ENCODE results near the gene TAS2R46.
"Not testable (repeated sequence)": the region's sequence is repeated elsewhere in the genome, so short reads cannot be mapped to it uniquely, and the experiment has no call there.

TAS2R46 gene, protein sequence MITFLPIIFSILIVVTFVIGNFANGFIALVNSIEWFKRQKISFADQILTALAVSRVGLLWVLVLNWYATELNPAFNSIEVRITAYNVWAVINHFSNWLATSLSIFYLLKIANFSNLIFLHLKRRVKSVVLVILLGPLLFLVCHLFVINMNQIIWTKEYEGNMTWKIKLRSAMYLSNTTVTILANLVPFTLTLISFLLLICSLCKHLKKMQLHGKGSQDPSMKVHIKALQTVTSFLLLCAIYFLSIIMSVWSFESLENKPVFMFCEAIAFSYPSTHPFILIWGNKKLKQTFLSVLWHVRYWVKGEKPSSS

DNA sequence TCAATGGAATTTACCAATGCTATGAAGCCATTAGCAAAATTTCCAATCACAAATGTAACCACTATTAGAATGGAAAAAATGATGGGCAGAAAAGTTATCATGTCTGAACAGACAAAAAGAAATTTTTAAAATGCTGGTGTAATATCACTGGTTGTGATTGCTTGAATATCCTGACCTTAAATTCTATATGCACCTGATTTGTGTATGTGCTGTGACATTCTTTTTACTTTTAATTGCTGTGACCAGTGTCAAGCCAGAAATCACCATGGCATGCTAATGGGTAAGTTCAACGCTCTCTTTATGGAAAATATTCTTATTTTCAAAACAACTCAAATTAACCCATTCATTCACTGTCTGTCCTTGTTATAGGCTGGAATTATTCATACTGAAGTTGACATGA is at the start of gene TAS2R46:
Gene TAS2R46 (minus strand): TSS at position 101 of the 400 bp plus-strand sequence. CDS start 0 bp downstream, at position 101.
- H3K4me3 Mint-ChIP-seq; H3K27ac Mint-ChIP-seq; H3K9me3 Mint-ChIP-seq (ENCODE audit: low read depth); H3K27me3 Mint-ChIP-seq: not testable (repeated sequence)
- Mint-ChIP-seq H3K4me1 (ENCODE audit: low read depth) (peaks cover 28% of the 10 kb centered on the region), H3K36me3 (peaks cover 19% of the 10 kb centered on the region)

DNA sequence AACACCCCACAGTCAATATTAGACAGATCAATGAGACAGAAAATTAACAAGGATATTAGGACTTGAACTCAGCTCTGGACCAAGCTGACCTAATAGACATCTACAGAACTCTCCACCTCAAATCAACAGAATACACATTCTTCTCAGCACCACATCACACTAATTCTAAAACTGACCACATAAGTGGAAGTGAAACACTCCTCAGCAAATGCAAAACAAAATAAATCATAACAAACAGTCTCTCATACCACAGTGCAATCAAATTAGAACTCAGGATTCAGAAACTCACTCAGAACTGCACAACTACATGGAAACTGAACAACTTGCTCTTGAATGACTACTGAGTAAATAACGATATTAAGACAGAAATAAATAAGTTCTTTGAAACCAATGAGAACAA is 49.1 kb upstream of the TAS2R46 start:
- H3K27ac Mint-ChIP-seq, H3K27me3 Mint-ChIP-seq, H3K4me3 Mint-ChIP-seq: not testable (repeated sequence)
- H3K4me1 Mint-ChIP-seq (ENCODE audit: low read depth) = peaks cover 64% of the 10 kb centered on the region
- H3K36me3 Mint-ChIP-seq = peaks cover 72% of the 10 kb centered on the region
- peaks cover 26% of the 10 kb centered on the region for H3K9me3 Mint-ChIP-seq (ENCODE audit: low read depth)

DNA sequence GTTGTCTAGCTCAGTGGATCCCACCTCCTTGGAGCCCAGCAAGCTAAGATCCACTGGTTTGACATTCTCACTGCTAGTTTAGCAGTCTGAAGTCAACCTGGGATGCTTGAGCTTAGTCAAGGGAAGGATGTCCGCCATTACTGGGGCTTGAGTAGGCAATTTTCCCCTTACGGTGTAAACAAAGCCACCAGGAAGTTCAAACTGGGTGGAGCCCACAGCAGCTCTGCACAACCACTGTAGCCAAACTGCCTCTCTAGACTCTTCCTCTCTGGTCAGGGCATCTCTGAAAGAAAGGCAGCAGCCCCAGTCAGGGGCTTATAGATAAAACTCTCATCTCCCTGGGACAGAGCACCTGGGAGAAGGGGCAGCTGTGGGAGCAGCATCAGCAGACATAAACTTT is 46.8 kb upstream of the TAS2R46 start:
- Mint-ChIP-seq H3K27ac (no peak overlapping the region), H3K36me3 (peaks cover 62% of the 10 kb centered on the region), H3K27me3 (no peaks in the 10 kb centered on the region), H3K4me3 (no peak overlapping the region), H3K4me1 (ENCODE audit: low read depth) (peaks cover 52% of the 10 kb centered on the region), H3K9me3 (ENCODE audit: low read depth) (peaks cover 27% of the 10 kb centered on the region)

DNA sequence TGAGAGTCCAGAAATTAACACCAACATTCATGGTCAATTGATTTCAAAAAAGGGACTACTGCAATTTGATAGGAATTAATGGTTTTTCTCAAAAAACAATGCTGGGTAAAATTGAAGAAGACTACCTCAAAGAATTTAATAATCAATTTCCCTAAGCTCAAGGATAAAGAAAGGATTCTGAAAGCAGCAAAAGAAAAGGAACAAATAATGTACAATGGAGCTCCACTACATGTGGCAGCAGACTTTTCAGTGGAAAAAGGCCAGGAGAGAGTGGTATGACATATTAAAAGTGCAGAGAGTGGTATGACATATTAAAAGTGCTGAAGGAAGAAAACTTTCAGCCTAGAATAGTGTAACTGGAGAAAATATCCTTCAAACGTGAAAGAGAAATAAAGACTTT is 45.6 kb upstream of the TAS2R46 start:
- Mint-ChIP-seq H3K4me3 (no peak overlapping the region), H3K27ac (no peak overlapping the region), H3K4me1 (ENCODE audit: low read depth) (peaks cover 44% of the 10 kb centered on the region), H3K27me3 (no peaks in the 10 kb centered on the region), H3K9me3 (ENCODE audit: low read depth) (peaks cover 28% of the 10 kb centered on the region), H3K36me3 (peaks cover 57% of the 10 kb centered on the region)

DNA sequence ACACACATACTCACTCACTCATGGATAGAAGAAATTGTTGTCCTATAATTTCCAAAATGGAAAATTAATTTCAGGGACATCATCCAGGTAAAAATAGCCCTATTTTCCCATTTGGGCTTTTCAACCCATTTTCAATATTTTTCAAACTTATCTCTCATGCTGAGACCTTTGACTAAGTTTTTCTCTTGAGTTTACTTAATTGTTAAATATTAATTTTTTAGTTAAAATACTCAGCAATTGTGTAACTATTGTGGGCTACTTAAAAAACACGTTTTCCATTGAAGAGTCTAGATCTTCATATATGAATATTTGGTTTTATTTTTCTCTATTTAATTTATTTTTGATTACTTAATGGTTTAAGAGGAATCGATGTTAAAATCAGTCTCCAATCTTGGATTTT is 44.2 kb upstream of the TAS2R46 start:
- peaks cover 45% of the 10 kb centered on the region for H3K36me3 Mint-ChIP-seq
- no peak overlapping the region for H3K4me3 Mint-ChIP-seq

DNA sequence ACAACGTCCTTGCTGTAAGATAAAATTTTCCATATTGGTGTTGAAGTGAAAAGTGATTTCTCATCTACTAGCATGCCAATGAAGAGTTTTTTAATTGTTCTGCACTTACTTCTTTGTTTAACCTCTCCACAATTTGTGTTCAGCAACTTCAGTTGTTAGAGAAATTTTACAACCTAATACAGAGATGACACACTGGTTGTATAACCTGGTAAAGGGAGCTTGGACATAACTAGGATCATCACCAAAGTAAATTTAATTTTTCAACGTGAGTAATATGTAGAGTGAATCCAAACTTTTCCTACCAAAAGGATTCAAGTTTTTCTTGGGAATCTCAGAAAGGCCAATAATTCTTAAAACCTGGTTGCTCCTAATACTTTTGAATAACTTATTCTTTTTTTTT is 43.5 kb upstream of the TAS2R46 start:
- Mint-ChIP-seq H3K9me3 (ENCODE audit: low read depth) (peaks cover 19% of the 10 kb centered on the region), H3K36me3 (peaks cover 44% of the 10 kb centered on the region), H3K4me1 (ENCODE audit: low read depth) (peaks cover 34% of the 10 kb centered on the region), H3K27me3 (no peaks in the 10 kb centered on the region), H3K4me3 (no peak overlapping the region), H3K27ac (no peak overlapping the region)

More for the DNA sequence above, 44.2 kb upstream of the TAS2R46 start:
- H3K9me3 Mint-ChIP-seq (ENCODE audit: low read depth) = peaks cover 23% of the 10 kb centered on the region
- peaks cover 40% of the 10 kb centered on the region for H3K4me1 Mint-ChIP-seq (ENCODE audit: low read depth)
- H3K27me3 Mint-ChIP-seq = no peaks in the 10 kb centered on the region
- H3K27ac Mint-ChIP-seq = peak overlapping the region; percentile 28

DNA sequence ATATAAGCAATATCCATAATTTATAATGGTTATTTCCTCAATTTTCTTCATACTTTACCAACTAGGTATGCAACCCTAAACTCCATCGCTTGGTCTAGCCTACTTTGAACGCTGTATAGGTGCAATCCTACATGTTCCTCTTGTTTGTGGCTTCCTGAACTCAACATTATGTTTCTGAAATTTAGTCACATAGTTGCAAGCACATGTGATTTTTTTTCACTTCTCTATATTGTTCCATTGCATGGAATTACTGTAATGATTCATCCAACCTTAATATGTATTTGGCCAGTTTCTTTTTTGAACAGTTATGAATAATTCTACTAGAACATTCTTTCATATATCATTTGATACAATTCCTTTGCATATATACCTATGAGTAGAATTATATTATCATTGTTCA is 32.8 kb upstream of the TAS2R46 start:
- H3K27me3 Mint-ChIP-seq; H3K4me3 Mint-ChIP-seq; H3K27ac Mint-ChIP-seq; H3K9me3 Mint-ChIP-seq (ENCODE audit: low read depth): not testable (repeated sequence)
- Mint-ChIP-seq H3K36me3 (peaks cover 31% of the 10 kb centered on the region), H3K4me1 (ENCODE audit: low read depth) (peaks cover 16% of the 10 kb centered on the region)

DNA sequence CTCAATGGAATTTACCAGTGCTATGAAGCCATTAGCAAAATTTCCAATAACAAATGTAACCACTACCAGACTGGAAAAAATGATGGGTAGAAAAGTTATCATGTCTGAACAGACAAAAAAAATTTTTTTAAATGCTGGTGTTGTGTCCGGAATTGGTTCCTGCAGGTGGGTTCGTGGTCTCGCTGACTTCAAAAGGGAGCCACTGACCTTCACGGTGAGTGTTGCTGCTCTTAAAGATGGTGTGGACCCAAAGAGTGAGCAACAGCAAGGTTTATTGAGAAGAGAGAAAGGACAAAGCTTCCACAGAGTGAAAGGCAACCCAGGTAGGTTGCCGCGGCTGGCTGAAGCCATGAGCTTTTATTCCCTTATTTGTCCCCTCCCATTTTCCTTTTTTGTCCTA is 30.0 kb upstream of the TAS2R46 start, which contains the start of gene TAS2R43:
Gene TAS2R43 (minus strand): TSS at position 186 of the 400 bp plus-strand sequence. CDS start 84 bp downstream, at position 102.
- no peaks in the 10 kb centered on the region for H3K27me3 Mint-ChIP-seq
- H3K4me1 Mint-ChIP-seq (ENCODE audit: low read depth) = peaks cover 14% of the 10 kb centered on the region
- H3K27ac Mint-ChIP-seq = peak within 1 kb of the TSS; percentile 34
- H3K9me3 Mint-ChIP-seq (ENCODE audit: low read depth) = no peaks in the 10 kb centered on the region
- no peak within 1 kb of the TSS for H3K4me3 Mint-ChIP-seq
- H3K36me3 Mint-ChIP-seq = peaks cover 32% of the 10 kb centered on the region

DNA sequence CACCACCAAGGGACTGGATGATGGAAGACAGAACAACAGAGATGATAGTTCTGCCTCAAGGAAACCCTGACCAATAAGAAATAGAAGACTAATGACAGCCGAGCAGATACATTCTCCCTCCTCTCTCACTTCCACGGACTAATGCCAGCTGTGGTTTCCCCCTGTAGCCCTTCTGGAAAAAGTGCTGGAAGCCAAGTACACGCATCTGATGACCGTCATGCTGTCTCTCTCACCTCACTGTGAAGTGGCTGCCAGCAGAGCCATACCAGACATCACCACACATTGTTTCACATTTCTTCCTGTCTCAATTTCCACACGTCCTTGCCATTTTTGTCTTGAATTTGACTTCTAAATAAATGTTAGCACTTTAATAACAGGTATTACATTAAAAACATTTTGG is 27.2 kb upstream of the TAS2R46 start:
- peaks cover 26% of the 10 kb centered on the region for H3K4me1 Mint-ChIP-seq (ENCODE audit: low read depth)
- H3K4me3 Mint-ChIP-seq = no peak overlapping the region
- H3K27me3 Mint-ChIP-seq = no peaks in the 10 kb centered on the region
- peaks cover 34% of the 10 kb centered on the region for H3K36me3 Mint-ChIP-seq
- no peak overlapping the region for H3K27ac Mint-ChIP-seq
- H3K9me3 Mint-ChIP-seq (ENCODE audit: low read depth) = peaks cover 2% of the 10 kb centered on the region

DNA sequence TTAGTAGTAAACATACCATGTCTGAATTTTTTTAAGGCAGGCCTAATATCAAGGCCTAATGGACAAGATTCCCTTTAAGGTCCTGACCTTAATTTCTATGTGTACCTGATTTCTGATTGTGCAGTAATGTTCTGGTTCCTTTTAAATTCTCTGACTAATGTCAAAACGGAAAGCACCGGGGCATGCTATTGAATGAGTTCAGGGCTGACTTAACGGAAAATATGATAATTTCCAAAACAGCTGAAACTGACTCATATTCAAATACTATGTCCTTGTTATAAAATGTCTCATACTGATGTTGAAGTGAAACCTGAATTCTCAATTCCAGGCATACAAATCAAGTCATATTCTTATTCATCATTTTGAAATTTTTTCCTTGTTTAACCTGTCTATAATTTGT is 23.3 kb upstream of the TAS2R46 start:
- Mint-ChIP-seq H3K27me3 (no peaks in the 10 kb centered on the region), H3K27ac (peak overlapping the region; percentile 89), H3K36me3 (peaks cover 34% of the 10 kb centered on the region), H3K4me3 (peak overlapping the region; percentile 35), H3K4me1 (ENCODE audit: low read depth) (peaks cover 16% of the 10 kb centered on the region), H3K9me3 (ENCODE audit: low read depth) (peaks cover 11% of the 10 kb centered on the region)

DNA sequence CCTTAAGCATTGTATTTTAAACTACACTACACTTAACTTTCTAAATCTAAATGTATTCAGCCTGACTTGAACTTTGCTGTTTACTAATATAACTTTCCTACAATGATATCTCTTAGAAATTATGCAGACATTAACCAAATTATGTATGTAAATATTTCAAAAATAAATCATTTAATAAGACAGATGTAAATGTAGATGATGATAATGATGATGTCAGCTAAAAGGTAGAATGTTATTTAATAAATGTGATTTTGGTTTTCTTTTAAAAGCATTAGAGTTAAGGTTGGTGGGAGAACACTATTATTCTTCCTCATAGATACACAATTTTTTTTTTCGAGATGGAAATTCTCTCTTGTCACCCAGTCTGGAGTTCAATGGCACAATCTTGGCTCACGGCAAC is 19.9 kb upstream of the TAS2R46 start:
- no peaks in the 10 kb centered on the region for H3K27me3 Mint-ChIP-seq

DNA sequence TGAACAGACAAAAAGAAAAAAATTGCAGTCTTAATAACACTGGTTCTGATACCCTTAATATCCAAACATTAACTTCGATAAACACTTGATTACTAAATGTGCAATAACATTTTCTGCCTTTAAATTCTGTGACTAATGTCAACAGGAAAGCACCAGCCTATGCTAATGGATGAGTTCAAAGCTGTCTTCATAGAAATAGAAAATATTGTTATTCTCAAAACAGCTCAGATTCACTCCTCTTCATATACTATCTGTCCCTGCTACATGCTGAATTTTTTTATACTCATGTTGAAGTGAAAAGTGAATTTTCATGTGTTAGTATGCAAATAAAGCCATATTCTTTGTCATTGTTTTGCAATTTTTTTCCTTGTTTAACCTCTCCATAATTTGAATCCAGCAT is 16.2 kb upstream of the TAS2R46 start:
- peaks cover 25% of the 10 kb centered on the region for H3K36me3 Mint-ChIP-seq
- H3K27me3 Mint-ChIP-seq = no peaks in the 10 kb centered on the region
- no peak overlapping the region for H3K27ac Mint-ChIP-seq
- H3K4me1 Mint-ChIP-seq (ENCODE audit: low read depth) = peaks cover 29% of the 10 kb centered on the region
- peaks cover 13% of the 10 kb centered on the region for H3K9me3 Mint-ChIP-seq (ENCODE audit: low read depth)
- H3K4me3 Mint-ChIP-seq = no peak overlapping the region

More for the DNA sequence above, 19.9 kb upstream of the TAS2R46 start:
- peaks cover 26% of the 10 kb centered on the region for H3K4me1 Mint-ChIP-seq (ENCODE audit: low read depth)
- H3K9me3 Mint-ChIP-seq (ENCODE audit: low read depth) = peaks cover 16% of the 10 kb centered on the region
- H3K36me3 Mint-ChIP-seq = peaks cover 27% of the 10 kb centered on the region
- H3K4me3 Mint-ChIP-seq = no peak overlapping the region
- H3K27ac Mint-ChIP-seq = no peak overlapping the region

DNA sequence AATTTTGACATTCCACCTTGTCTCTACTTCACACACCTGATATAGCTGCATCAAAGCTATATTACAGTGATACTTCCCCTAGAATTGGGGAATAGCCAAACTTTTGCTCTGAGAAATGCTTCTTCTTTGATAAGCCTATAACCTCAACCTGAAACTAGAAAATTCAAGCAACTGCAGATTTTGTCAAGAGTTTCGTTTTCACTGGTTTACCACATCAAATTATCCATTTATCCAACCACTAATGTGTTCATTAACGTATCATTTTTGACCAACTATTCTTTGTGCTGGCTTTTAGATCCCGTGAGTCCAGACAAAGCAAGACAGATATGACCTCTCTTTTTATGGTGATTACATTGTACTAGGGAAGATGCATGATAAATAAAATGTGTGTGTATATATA is 13.5 kb upstream of the TAS2R46 start:
- no peak overlapping the region for H3K27ac Mint-ChIP-seq
- H3K36me3 Mint-ChIP-seq = peaks cover 23% of the 10 kb centered on the region
- H3K4me3 Mint-ChIP-seq = no peak overlapping the region
- H3K27me3 Mint-ChIP-seq = no peaks in the 10 kb centered on the region
- peaks cover 7% of the 10 kb centered on the region for H3K9me3 Mint-ChIP-seq (ENCODE audit: low read depth)
- peaks cover 29% of the 10 kb centered on the region for H3K4me1 Mint-ChIP-seq (ENCODE audit: low read depth)

DNA sequence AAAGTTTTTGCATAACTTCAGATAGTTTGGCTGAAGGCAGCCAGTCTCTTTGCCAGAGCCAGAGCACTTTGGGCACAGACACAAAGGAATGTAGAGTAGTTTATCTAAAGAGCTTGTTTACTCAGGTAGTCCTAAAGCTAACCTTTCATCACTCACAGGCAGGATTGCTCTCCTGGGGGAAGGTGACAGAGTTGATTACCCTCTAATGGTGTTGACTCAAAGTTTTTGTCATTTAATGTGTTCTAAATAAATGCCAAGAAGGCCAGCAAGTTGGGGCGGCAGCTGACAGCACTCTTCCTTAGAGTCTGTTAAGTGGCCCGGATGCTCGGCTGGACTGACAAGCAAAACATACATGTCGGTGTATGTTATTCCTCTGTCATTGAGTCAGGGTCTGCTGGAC is 9.3 kb upstream of the TAS2R46 start:
- Mint-ChIP-seq H3K27me3 (no peaks in the 10 kb centered on the region), H3K4me1 (ENCODE audit: low read depth) (peaks cover 17% of the 10 kb centered on the region), H3K27ac (no peak overlapping the region), H3K9me3 (ENCODE audit: low read depth) (peaks cover 4% of the 10 kb centered on the region), H3K36me3 (peaks cover 36% of the 10 kb centered on the region), H3K4me3 (no peak overlapping the region)

DNA sequence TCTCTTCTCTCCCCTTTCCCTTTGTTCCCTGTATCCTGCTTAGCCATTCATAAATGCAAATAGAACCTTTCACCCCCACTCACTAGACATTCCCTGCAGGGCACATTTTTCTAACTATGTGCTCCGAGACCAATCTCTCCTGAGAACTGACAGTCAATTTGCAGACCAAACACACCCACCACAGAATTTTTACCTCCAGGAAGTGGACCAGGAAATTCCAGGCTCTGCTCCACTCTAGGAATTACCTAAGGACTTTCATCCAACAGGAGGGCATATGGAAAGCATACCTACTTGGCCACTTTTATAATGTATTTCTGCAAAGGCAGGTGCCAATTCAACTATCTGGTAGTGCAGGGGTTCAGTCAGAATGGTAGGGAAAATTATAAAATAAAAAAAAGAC is 8.9 kb upstream of the TAS2R46 start:
- H3K27ac Mint-ChIP-seq = no peak overlapping the region
- peaks cover 4% of the 10 kb centered on the region for H3K9me3 Mint-ChIP-seq (ENCODE audit: low read depth)
- H3K4me3 Mint-ChIP-seq = no peak overlapping the region
- no peaks in the 10 kb centered on the region for H3K27me3 Mint-ChIP-seq
- H3K36me3 Mint-ChIP-seq = peaks cover 37% of the 10 kb centered on the region
- peaks cover 17% of the 10 kb centered on the region for H3K4me1 Mint-ChIP-seq (ENCODE audit: low read depth)

DNA sequence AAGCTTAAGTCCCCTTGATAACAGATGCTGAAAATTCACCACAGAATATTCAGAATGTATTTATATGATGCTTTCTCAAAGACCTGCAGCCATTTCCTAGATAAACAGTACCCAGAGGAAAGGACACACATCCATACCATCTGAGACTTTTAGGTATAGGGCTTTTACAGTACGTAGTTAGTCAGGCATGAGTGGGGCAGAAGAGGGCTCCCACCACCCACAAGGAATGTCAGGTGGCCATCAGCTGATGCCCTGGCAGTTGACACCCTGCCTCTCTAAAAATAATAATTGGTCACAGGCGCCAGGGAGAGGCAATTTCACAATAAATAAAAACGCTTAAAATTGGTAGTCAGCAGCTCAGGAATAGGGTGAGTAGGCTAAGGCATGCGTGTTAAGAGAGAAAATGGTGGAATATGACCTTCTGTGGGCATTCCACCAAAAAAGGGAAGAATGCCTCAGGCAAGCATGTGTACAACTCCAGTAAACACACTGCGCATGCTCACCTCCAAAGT is 7.8 kb upstream of the TAS2R46 start:
- no peaks in the 10 kb centered on the region for H3K27me3 Mint-ChIP-seq
- H3K36me3 Mint-ChIP-seq = peaks cover 41% of the 10 kb centered on the region
- H3K4me1 Mint-ChIP-seq (ENCODE audit: low read depth) = peaks cover 12% of the 10 kb centered on the region
- H3K4me3 Mint-ChIP-seq = no peak overlapping the region
- H3K9me3 Mint-ChIP-seq (ENCODE audit: low read depth) = peaks cover 4% of the 10 kb centered on the region
- H3K27ac Mint-ChIP-seq = no peak overlapping the region
